ENCODE data around the gene ENPP5.

ENPP5 gene

GRCh38 chr6:46170357-46171289, at the start of gene ENPP5:
Gene ENPP5, minus strand, starts transcription at chr6:46170980. Its CDS starts 2,718 bp downstream, at chr6:46168262.
- no peak for DNase-seq

GRCh38 chr6:46219661-46220060, 48.9 kb upstream of the ENPP5 start:
- no peak for DNase-seq

- DNase-seq = no peak
Observed at GRCh38 chr6:46218457-46218856, 47.7 kb upstream of the ENPP5 start.

- no peak for DNase-seq
Observed at GRCh38 chr6:46217671-46218131, 46.9 kb upstream of the ENPP5 start.

- DNase-seq = no peak
Observed at GRCh38 chr6:46216879-46217278, 46.1 kb upstream of the ENPP5 start.

GRCh38 chr6:46215777-46216176, 45.0 kb upstream of the ENPP5 start:
- DNase-seq = no peak

GRCh38 chr6:46215213-46215612, 44.4 kb upstream of the ENPP5 start:
- DNase-seq = no peak

- no peak for DNase-seq
Observed at GRCh38 chr6:46211917-46212316, 41.1 kb upstream of the ENPP5 start.

- no peak for DNase-seq
Observed at GRCh38 chr6:46210294-46210693, 39.5 kb upstream of the ENPP5 start.

- DNase-seq = no peak
Observed at GRCh38 chr6:46208303-46208702, 37.5 kb upstream of the ENPP5 start.

- no peak for DNase-seq
Observed at GRCh38 chr6:46207174-46207573, 36.4 kb upstream of the ENPP5 start.

GRCh38 chr6:46204880-46205650, 34.3 kb upstream of the ENPP5 start:
- no peak for DNase-seq

- no peak for DNase-seq
Observed at GRCh38 chr6:46203391-46204177, 32.8 kb upstream of the ENPP5 start.

GRCh38 chr6:46201702-46202101, 30.9 kb upstream of the ENPP5 start:
- no peak for DNase-seq

GRCh38 chr6:46199387-46199786, 28.6 kb upstream of the ENPP5 start:
- no peak for DNase-seq

GRCh38 chr6:46191961-46192360, 21.2 kb upstream of the ENPP5 start:
- DNase-seq = no peak

- DNase-seq = no peak
Observed at GRCh38 chr6:46190889-46191288, 20.1 kb upstream of the ENPP5 start.

GRCh38 chr6:46189726-46190125, 18.9 kb upstream of the ENPP5 start:
- DNase-seq = no peak

- DNase-seq = no peak
Observed at GRCh38 chr6:46186583-46186982, 15.8 kb upstream of the ENPP5 start.

GRCh38 chr6:46184114-46184513, 13.3 kb upstream of the ENPP5 start:
- peak in 1 of 2 experiments; percentile 12 for DNase-seq

- DNase-seq = no peak
Observed at GRCh38 chr6:46175976-46176375, 5.2 kb upstream of the ENPP5 start.

- DNase-seq = no peak
Observed at GRCh38 chr6:46175446-46175845, 4.7 kb upstream of the ENPP5 start.

- DNase-seq = no peak
Observed at GRCh38 chr6:46174904-46175303, 4.1 kb upstream of the ENPP5 start.

Measured in SW 1271 (cell line).